Loucy (cell line): ENCODE results near the gene MPZL1.

Experiments
- CTCF ChIP-seq: fragments of 200-600 bp; sonication (generic); conservative IDR thresholded peaks from 2 replicates; pipeline ENCODE4 v1.5.1; 2014; ENCODE audit warnings: mild to moderate bottlenecking, antibody characterized with exemption, low read length
- EZH2phosphoT487 ChIP-seq: fragments of 200-600 bp; IDR thresholded peaks from 2 replicates; pipeline ENCODE4 v1.6.1; 2018; ENCODE audit warnings: antibody characterized with exemption, mild to moderate bottlenecking, moderate library complexity, borderline replicate concordance

- TF ChIP-seq CTCF, result no peak
- TF ChIP-seq EZH2phosphoT487, result no peak
Measured at GRCh38 chr1:167746013-167746672, 24.4 kb downstream of the MPZL1 start.
